IPS-18c (cell line): ENCODE data around the gene UBE2B.

Source experiments
- H3K4me3 ChIP-seq: 2 replicates; pipeline ENCODE4 v1.7.0; 2013; ENCODE audit warnings: low read depth, mild to moderate bottlenecking, low read length, moderate library complexity; ENCODE audit not compliant: insufficient read depth
- H3K9me3 ChIP-seq: one replicate; pipeline ENCODE4 v1.6.1; 2013; ENCODE audit warnings: mild to moderate bottlenecking, low read length, moderate library complexity; ENCODE audit not compliant: control insufficient read depth, insufficient read depth

UBE2B gene

DNA sequence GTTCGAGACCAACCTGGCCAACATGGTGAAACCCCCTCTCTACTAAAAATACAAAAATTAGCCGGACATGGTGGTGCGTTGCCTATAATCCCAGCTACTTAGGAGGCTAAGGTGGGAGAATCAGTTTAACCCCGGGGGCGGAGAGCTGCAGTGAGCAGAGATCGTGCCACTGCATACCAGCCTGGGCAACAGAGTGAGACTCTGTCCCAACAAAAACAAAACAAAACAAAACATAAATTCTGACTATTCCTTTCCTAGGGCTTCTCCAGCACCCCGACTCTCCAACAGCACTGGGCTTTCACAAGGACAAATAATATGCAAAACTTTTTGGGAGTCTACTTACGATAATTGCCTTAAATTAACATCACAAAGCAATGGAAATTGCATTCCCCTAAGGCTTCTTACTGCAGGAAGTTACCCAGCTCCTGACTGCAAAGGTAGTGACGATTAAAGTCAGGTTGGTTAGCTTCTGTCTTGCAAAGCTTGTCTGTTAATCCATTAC lies 56.2 kb downstream of the UBE2B start:
- no peak overlapping the region for H3K4me3 ChIP-seq
- H3K9me3 ChIP-seq = no peaks in the 10 kb centered on the region

DNA sequence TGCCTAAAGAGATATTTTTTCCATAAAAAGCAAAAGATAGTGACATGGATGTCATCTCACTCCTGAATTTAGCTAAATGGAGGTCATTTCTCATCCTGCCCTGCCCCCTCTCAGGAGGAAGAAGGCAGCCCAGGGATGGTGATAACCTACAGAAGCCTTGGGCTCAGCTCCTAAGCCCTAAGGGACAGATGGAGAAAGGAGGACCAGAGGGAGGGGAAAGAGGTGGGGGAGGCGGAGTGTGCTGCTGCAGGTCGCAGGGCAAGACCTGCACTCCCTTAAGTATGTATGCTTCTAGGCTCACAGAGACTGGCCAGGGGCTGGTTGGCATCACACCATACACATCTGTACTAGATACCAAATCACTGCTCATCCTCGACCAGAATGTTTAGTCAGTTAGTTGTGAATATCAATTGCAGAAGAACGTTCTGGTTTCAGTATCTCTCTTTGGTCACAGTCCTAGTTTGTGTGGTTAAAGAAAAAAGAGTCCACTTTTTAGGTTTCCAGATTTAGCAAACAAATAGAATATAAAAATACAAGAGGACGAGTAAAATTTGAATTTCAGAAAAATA lies 58.7 kb downstream of the UBE2B start:
- no peaks in the 10 kb centered on the region for H3K9me3 ChIP-seq
- no peak overlapping the region for H3K4me3 ChIP-seq

DNA sequence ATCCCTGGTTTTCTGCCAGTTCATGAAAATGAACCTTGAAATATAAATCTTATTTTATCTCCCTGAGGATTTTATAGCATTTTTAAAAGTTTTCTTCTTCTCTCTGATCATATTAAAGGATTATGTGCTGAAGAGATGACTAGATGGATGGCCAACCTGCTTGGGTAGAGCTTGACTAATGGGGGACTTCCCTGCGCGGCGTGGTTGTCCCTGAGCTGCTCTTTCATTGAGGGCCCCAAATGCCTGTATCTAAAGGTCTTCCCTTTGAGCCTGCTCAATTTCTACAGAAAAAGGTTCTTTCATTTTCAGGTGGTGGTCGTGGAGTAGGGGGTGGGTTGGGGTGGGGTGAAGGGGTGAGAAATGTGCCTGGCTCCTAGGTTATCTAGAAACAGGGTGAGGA lies 60.8 kb downstream of the UBE2B start:
- Histone ChIP-seq H3K9me3 (no peaks in the 10 kb centered on the region), H3K4me3 (no peak overlapping the region)

DNA sequence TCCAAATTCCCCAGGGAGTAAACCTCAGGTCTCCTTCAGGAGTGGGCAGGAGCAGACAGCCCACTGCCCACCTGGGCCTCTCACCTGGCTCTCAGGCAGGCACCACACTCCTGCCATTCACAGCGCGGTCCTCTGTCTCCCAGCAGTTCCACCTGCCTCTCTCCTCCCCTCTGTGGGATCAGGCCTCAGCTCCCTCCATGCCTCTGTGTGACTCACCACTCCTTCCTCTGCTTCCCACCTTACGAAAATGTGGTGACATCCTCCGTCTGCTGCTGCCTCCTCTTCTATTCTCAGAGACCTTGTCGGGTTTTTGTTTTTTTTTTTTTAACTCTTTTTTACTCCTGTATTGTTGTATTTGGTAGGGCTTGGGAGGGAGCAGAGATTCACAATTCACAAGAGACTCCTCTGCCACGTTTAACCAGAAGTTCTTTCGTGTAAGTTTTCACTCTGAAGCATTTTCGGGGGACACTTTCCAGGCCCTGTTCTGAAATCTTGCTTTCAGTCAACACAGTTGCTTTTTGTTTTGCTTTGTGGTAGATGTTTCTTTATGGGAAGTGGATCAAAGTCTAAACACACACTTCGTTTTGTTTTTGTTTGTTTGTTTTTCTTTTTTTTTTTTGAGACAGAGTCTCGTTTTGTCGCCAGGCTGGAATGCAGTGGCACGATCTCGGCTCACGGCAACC lies 61.4 kb downstream of the UBE2B start:
- Histone ChIP-seq H3K4me3 (no peak overlapping the region), H3K9me3 (no peaks in the 10 kb centered on the region)

DNA sequence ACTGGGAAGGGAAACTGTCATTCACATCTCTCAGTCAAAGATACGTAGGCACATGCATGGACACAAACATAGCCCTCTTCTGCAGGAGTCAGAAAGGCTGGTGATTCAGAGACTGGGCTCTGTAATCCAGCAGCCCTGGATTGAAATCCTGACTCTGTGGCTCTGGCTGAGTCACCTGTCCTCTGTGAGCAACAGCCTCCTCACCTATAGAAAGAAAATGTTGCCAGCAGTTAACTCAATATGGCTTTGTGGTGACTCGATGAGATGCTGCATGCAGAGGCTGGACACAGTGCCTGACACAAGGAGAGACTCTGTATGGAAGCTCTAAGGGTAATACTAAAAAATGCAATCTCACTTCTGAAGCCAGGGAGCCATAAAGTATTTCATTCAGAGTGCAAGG lies 64.2 kb downstream of the UBE2B start:
- no peaks in the 10 kb centered on the region for H3K9me3 ChIP-seq
- no peak overlapping the region for H3K4me3 ChIP-seq

DNA sequence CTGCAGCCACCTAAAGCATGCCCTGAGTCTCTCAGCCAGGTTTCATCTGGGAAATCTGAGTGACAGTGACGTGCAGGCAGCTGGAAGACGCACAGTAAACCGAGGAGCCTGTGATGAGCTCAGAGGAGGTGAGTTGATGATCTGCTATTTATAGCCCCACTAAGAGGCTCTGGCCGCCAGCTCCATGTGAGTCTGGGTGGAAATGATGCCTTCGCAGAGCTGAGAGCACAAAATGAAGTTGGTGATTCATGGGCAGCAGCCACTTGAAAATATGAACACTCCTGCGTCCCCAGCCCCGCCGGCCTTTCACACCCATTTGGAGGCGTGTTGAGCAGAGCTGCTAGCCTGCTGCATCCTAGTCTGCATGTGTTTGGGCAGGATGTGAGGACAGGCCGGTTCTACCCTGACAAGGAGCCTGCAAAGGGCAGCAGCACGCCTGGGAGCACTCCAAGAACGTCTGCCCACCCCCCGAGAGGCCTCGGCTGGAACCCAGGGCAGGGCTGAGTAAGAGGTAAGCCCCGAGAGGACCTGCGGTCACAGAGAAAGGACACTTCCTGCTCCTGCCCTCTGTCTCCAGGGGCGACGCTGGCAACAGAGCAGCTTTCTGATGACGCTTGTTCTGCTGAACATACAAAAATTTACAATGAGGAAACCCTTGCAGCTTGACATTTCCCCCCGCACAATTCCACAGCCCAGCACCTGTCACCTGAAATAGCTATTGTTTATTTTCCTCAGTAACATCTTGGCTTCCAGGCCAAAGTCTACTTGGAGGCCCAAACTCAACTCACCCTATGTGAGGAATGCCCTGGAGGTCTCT lies 65.4 kb downstream of the UBE2B start:
- Histone ChIP-seq H3K4me3 (no peak overlapping the region), H3K9me3 (no peaks in the 10 kb centered on the region)

DNA sequence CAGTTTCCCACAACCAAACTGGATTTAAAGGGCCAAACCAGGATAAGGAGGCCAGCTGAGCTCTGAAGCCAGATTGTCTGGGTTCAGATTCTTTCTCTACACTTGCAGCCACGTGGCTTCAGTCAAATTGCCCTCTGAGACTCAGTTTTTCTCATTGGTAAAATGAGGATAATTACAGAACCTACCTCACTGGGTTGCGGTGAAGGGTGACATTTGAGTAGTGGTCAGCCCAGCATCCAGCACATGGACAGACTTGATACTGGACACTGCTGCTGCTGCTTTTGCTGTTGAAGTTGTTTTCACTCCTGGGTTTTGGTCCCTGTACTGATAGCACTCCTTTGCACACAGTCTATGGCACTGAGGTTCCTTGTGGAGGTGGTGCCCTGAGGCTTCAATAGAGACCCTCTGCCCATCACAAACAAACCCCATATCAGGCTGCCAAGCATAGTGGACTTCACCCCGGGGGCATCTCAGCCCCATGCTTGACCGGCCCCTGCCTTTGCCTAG lies 66.0 kb downstream of the UBE2B start:
- Histone ChIP-seq H3K4me3 (no peak overlapping the region), H3K9me3 (no peaks in the 10 kb centered on the region)

DNA sequence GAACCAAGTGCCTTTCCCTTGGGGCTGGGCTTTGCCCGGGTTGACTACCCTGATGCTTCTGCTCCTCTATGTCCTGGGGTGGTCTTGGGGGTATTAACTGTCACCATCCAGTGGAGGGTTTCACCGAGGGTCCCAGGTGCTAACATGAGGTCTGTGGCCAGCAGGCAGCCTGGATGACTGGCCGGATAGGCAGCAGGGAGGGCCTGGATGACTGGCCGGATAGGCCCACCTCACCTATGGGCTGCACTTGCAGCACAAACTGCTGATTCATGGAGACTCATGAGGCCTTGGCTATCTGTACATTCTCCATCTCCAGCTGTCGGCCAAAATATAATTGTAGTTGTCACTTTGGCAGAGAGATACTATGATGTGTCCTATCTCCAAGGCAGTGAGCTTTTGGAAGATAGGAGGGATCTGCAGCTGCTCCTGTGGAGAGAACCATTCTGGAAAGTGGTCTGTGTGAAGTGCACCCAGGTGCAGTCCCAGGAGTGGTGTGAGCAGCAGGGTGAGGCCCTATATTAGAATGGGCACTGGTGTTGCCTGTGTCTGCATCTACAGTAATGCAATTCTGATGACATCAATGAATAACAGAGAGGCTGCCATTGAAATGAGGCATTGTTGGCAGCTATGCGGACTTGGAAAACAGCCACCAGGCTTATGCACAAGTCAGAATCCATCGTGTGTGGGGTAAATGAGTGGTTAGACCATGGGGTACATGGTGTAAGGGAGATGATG lies 66.6 kb downstream of the UBE2B start:
- no peak overlapping the region for H3K4me3 ChIP-seq
- no peaks in the 10 kb centered on the region for H3K9me3 ChIP-seq

DNA sequence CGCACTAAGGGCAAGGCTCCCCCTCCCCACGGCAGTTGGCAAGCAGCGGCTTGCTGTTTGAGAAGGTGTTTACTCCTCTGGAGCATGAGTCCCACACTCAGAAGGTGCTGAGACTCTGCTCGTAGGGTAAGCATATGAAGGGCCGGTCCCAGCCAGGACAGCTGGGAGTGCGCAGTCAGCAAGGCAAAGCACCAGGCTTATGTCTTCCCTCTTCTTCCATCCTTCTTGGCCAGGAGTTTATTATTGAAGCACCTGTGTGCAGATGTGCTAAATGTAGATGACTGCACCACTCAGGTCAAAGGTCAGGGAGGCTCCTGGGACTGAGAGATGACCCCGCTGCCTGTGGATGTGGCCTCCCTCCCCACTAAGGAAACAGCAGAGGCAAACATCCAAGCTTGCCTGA lies 67.4 kb downstream of the UBE2B start:
- Histone ChIP-seq H3K9me3 (peaks cover 2% of the 10 kb centered on the region), H3K4me3 (no peak overlapping the region)

DNA sequence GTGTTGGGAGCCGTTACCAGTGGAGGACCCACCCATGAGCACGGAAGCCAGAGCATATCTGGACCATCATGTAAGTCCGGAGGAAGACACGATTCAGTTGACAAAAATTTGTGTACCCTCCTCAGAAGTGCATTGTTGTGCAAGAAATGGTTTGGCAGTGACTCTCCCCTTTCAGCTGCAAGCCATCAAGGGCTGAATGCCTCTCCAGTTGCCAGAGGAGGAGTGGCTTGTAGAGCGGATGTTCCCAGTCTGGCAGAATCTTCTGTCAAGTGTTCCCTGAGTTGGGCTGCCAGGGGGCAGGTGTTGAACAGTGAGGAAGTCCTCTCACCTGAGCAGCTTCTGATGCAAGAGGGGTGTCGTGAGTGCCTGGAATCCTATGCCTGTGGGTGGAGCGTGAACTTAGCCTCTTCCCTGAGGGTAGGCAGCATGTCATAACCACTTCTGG lies 67.9 kb downstream of the UBE2B start:
- no peak overlapping the region for H3K4me3 ChIP-seq
- peaks cover 2% of the 10 kb centered on the region for H3K9me3 ChIP-seq

DNA sequence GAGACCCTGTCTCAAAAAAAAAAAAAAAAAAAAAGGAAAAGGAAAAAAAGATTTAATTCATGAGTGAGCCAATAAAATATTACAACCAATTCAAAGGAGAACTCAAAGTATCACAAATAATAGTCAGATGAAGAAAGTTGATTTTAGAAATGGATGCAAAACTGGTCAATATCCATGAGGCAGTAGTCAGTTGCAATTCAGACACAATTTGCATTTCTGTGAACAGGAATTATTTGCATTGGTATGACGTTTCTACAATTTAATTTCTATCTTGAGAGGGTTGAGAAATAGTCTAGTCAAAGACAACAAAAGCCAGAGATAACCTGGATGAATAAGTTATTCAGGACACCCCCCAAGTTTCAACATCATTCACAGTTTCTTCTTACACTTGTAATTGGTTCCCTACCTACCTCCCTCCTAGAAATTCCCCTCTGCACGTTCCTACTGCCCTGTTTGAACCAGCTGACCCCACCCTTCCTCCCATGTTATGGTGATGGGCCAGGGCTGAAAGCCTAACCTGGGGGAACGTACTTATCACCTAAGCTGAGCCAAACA lies 68.9 kb downstream of the UBE2B start:
- Histone ChIP-seq H3K4me3 (no peak overlapping the region), H3K9me3 (peaks cover 2% of the 10 kb centered on the region)
